ENCODE measurements around the gene NEGR1. TPM values are rescaled to one million over a fixed set of nuclear protein-coding genes. Genes with fewer than 3 reads are reported as not detected.
A peak's percentile ranks its signal among the peaks of the same experiment; 100 is the strongest.

Gene NEGR1
- total RNA-seq, 4 donors from 2014 or later, result 0.49 to 8.8 (median 2.7) TPM

DNA sequence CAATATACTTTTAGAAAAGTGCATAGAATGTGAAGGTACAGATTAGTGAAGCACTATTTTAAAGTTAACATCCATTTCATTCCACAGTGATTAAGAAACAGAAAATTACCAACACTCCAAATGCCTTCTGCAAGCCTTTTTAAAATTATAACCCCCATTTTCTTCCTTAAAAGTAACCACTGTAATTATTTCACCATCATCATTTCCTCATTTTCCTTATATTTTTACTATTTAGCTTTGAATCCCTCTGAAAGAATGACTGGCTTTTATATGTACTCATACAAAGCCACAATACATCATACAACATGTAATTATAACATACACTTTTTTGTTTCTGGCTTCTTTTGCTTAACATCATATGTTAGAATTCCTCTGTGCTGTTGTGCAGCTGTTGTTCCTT is 6.5 kb upstream of the NEGR1 start:
- Histone ChIP-seq H3K4me1 (peaks cover 0 to 14% (median 2%) of the 10 kb centered on the region in 3 donors), H3K4me3 (no peak overlapping the region), H3K36me3 (no peaks in the 10 kb centered on the region), H3K27me3 (peaks cover 0 to 16% (median 0%) of the 10 kb centered on the region in 4 donors), H3K27ac (no peak overlapping the region), H3K9me3 (no peaks in the 10 kb centered on the region)
- intact Hi-C loops (cut with DNase I), result no loop called here
- DNase-seq, result no peak
- no peak for TF ChIP-seq POLR2A (IDR thresholded peaks at IDR 0.05)
- TF ChIP-seq, protein P1, sequence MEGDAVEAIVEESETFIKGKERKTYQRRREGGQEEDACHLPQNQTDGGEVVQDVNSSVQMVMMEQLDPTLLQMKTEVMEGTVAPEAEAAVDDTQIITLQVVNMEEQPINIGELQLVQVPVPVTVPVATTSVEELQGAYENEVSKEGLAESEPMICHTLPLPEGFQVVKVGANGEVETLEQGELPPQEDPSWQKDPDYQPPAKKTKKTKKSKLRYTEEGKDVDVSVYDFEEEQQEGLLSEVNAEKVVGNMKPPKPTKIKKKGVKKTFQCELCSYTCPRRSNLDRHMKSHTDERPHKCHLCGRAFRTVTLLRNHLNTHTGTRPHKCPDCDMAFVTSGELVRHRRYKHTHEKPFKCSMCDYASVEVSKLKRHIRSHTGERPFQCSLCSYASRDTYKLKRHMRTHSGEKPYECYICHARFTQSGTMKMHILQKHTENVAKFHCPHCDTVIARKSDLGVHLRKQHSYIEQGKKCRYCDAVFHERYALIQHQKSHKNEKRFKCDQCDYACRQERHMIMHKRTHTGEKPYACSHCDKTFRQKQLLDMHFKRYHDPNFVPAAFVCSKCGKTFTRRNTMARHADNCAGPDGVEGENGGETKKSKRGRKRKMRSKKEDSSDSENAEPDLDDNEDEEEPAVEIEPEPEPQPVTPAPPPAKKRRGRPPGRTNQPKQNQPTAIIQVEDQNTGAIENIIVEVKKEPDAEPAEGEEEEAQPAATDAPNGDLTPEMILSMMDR (IDR thresholded peaks at IDR 0.05), result no peak

- Histone ChIP-seq H3K27ac (no peak overlapping the region), H3K4me1 (peaks cover 0 to 37% (median 3%) of the 10 kb centered on the region in 3 donors), H3K27me3 (peaks cover 0 to 39% (median 0%) of the 10 kb centered on the region in 4 donors), H3K36me3 (no peaks in the 10 kb centered on the region), H3K9me3 (no peaks in the 10 kb centered on the region), H3K4me3 (no peak overlapping the region)
- TF ChIP-seq, protein P1 (IDR thresholded peaks at IDR 0.05), result no peak
- no peak for TF ChIP-seq POLR2A (IDR thresholded peaks at IDR 0.05)
- 65 to 77% methylated on average over 2 to 4 of the region's 4 CpGs for WGBS, 2 donors
- no peak for DNase-seq
- intact Hi-C loops (cut with DNase I), result no loop called here
These were observed 4.1 kb upstream of the NEGR1 start for GRCh38 chr1:72286401-72286800.

- peaks cover 0 to 46% (median 0%) of the 10 kb centered on the region in 4 donors for H3K27me3 ChIP-seq
- no peak for DNase-seq
- no peaks in the 10 kb centered on the region for H3K9me3 ChIP-seq
- H3K27ac ChIP-seq, result peak overlapping the region in 3 of 4 donors; percentile 85 to 91 (median 91)
- 0% methylated on average over 2 to 3 of the region's 3 CpGs for WGBS, 2 donors
- no peaks in the 10 kb centered on the region for H3K36me3 ChIP-seq
- H3K4me3 ChIP-seq, result peak overlapping the region in 3 of 4 donors; percentile 58 to 72 (median 66)
- TF ChIP-seq, protein P1 (IDR thresholded peaks at IDR 0.05), result no peak
- no peak for TF ChIP-seq POLR2A (IDR thresholded peaks at IDR 0.05)
- peaks cover 0 to 37% (median 3%) of the 10 kb centered on the region in 3 donors for H3K4me1 ChIP-seq
- intact Hi-C loops (cut with DNase I), result no loop called here
These were observed 2.7 kb upstream of the NEGR1 start for GRCh38 chr1:72285074-72285425.

- Histone ChIP-seq H3K27me3 (peaks cover 0 to 46% (median 0%) of the 10 kb centered on the region in 4 donors), H3K4me3 (peak overlapping the region; percentile 37 to 72 (median 62)), H3K36me3 (no peaks in the 10 kb centered on the region), H3K4me1 (peaks cover 0 to 37% (median 3%) of the 10 kb centered on the region in 3 donors), H3K9me3 (no peaks in the 10 kb centered on the region), H3K27ac (peak overlapping the region; percentile 73 to 91 (median 88))
- 0 to 1% methylated on average over 19 to 20 of the region's 24 CpGs for WGBS, 2 donors
- TF ChIP-seq, protein P1 (IDR thresholded peaks at IDR 0.05), result no peak
- no peak for TF ChIP-seq POLR2A (IDR thresholded peaks at IDR 0.05)
- no peak for DNase-seq
- intact Hi-C loops (cut with DNase I), result no loop called here
These were observed 2.2 kb upstream of the NEGR1 start for GRCh38 chr1:72284348-72285073.

DNA sequence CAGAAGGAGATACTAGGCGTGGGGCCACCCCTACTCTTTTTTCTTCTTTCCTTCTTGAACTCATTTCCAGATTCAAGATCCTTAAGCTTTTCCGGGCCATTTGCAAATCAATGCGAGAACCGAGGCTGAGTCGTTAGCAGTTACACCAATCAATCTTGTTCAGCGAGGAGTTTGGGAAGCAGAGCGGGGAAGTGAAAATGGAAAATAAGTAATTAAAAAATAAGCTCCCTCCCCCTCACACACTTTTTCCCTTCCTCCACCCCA is 1.7 kb upstream of the NEGR1 start:
- no peak for DNase-seq
- intact Hi-C loops (cut with DNase I), result no loop called here
- Histone ChIP-seq H3K4me1 (peaks cover 0 to 37% (median 3%) of the 10 kb centered on the region in 3 donors), H3K27me3 (peaks cover 0 to 46% (median 0%) of the 10 kb centered on the region in 4 donors), H3K36me3 (no peaks in the 10 kb centered on the region), H3K27ac (peak overlapping the region; percentile 73 to 91 (median 88)), H3K9me3 (no peaks in the 10 kb centered on the region), H3K4me3 (peak overlapping the region; percentile 37 to 72 (median 62))
- no peak for TF ChIP-seq POLR2A (IDR thresholded peaks at IDR 0.05)
- TF ChIP-seq, protein P1 (IDR thresholded peaks at IDR 0.05), result no peak
- 0 to 6% methylated on average over 7 of the region's 7 CpGs for WGBS, 2 donors
